Measurements from ENCODE around the gene OR5M11. TPM values are rescaled to one million over a fixed set of nuclear protein-coding genes. Genes with fewer than 3 reads are reported as not detected.
"Not testable (repeated sequence)": the region's sequence is repeated elsewhere in the genome, so short reads cannot be mapped to it uniquely, and the experiment has no call there.

OR5M11 gene
- total RNA-seq, 1 experiment from 2014 or later, result not detected

GRCh38 chr11:56592088-56592717 lies 49.1 kb upstream of the OR5M11 start:
- POLR2A ChIA-PET; H3K9me2 ChIP-seq (ENCODE audit: insufficient read depth); RAD21 ChIA-PET (ENCODE audit: low non-redundant PET in 1 of 2, low total read pairs in 2 of 2, uncharacterized antibody in 2 of 2, unreplicated experiment in 2 of 2); H3K4me1 ChIP-seq (ENCODE audit: control insufficient read depth in 1 of 2, insufficient read depth in 2 of 2, low read length in 2 of 2); H4K20me1 ChIP-seq (ENCODE audit: insufficient read depth); ATAC-seq; H3K9me3 ChIP-seq (ENCODE audit: control insufficient read depth in 1 of 2, insufficient read depth in 1 of 2, low read depth in 1 of 2, low read length in 2 of 2); H2AFZ ChIP-seq (ENCODE audit: low read depth, low read length, poor library complexity, severe bottlenecking); H3K4me2 ChIP-seq (ENCODE audit: low read length); H3K27ac ChIP-seq (ENCODE audit: low read depth, low read length); H3K27me3 ChIP-seq (ENCODE audit: insufficient read depth, low read length); H3K36me3 ChIP-seq (ENCODE audit: control insufficient read depth in 1 of 2, insufficient read depth in 2 of 2, low read length in 2 of 2); H3K79me2 ChIP-seq (ENCODE audit: insufficient read depth, low read length); BruUV-seq (replicated peaks); H3K9ac ChIP-seq (ENCODE audit: low read length); intact Hi-C loops (cut with micrococcal nuclease); CTCF ChIA-PET; H3K4me3 ChIP-seq (replicated peaks in 1 of 2; ENCODE audit: low read depth in 1 of 2, low read length in 2 of 2); DNase-seq (ENCODE audit: low read depth, low spot score): not testable (repeated sequence)

DNA sequence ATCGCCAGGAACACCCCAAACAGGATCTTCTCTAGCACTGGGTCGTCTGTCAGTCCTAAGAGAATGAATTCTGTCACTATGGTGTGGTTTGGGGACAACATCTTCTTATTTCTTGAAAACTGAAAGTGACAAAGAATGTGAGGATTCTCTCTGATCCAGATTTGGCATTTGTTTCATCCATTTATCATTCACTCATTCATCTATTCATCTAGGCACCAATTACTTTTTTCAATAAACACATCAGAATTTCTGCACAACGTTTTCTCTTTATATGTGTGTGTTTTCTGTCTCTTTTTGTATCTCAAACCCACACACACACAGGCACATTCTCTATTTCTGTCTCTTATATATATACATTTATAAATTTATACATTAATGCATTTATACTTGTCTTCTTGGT lies 34.6 kb upstream of the OR5M11 start, which contains the start of gene OR5M10:
TSS of gene OR5M10 (minus strand) at position 101 of the 400 bp plus-strand sequence. CDS start at position 101, 0 bp downstream.
- ATAC-seq, result no peak
- no peak within 1 kb of the TSS for H2AFZ ChIP-seq (ENCODE audit: low read depth, low read length, poor library complexity, severe bottlenecking)
- CTCF ChIA-PET, result no interaction called here
- RAD21 ChIA-PET (ENCODE audit: low non-redundant PET in 1 of 2, low total read pairs in 2 of 2, uncharacterized antibody in 2 of 2, unreplicated experiment in 2 of 2), result no interaction called here
- intact Hi-C loops (cut with micrococcal nuclease), result no loop called here
- no peak for TF ChIP-seq FOSL1 (IDR thresholded peaks at IDR 0.05; ENCODE audit: low read depth)
- no peak for TF ChIP-seq EZH2 (IDR thresholded peaks at IDR 0.05)
- TF ChIP-seq POLR2A (IDR thresholded peaks at IDR 0.05; ENCODE audit: borderline replicate concordance, extremely low read depth, insufficient read depth, insufficient read length), result no peak
- no peak for TF ChIP-seq TCF7L2 (IDR thresholded peaks at IDR 0.05; ENCODE audit: borderline replicate concordance, extremely low read depth, insufficient read depth, insufficient read length)
- TF ChIP-seq, protein P1, sequence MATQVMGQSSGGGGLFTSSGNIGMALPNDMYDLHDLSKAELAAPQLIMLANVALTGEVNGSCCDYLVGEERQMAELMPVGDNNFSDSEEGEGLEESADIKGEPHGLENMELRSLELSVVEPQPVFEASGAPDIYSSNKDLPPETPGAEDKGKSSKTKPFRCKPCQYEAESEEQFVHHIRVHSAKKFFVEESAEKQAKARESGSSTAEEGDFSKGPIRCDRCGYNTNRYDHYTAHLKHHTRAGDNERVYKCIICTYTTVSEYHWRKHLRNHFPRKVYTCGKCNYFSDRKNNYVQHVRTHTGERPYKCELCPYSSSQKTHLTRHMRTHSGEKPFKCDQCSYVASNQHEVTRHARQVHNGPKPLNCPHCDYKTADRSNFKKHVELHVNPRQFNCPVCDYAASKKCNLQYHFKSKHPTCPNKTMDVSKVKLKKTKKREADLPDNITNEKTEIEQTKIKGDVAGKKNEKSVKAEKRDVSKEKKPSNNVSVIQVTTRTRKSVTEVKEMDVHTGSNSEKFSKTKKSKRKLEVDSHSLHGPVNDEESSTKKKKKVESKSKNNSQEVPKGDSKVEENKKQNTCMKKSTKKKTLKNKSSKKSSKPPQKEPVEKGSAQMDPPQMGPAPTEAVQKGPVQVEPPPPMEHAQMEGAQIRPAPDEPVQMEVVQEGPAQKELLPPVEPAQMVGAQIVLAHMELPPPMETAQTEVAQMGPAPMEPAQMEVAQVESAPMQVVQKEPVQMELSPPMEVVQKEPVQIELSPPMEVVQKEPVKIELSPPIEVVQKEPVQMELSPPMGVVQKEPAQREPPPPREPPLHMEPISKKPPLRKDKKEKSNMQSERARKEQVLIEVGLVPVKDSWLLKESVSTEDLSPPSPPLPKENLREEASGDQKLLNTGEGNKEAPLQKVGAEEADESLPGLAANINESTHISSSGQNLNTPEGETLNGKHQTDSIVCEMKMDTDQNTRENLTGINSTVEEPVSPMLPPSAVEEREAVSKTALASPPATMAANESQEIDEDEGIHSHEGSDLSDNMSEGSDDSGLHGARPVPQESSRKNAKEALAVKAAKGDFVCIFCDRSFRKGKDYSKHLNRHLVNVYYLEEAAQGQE (IDR thresholded peaks at IDR 0.05; ENCODE audit: low read depth), result no peak
- TF ChIP-seq ZNF274 (IDR thresholded peaks at IDR 0.05; ENCODE audit: low read depth, low read length), result no peak
- TF ChIP-seq CEBPB (IDR thresholded peaks at IDR 0.05; ENCODE audit: low read depth), result no peak
- TF ChIP-seq EGR1 (IDR thresholded peaks at IDR 0.05; ENCODE audit: low read depth), result no peak
- H3K27ac ChIP-seq (ENCODE audit: low read depth, low read length), result no peak within 1 kb of the TSS
- H3K9me3 ChIP-seq (ENCODE audit: control insufficient read depth in 1 of 2, insufficient read depth in 1 of 2, low read depth in 1 of 2, low read length in 2 of 2), result peaks cover 0 to 6% of the 10 kb centered on the region in 2 experiments; a peak in 2 of 4 replicates
- DNase-seq (ENCODE audit: low read depth, low spot score), result no peak
- H3K9ac ChIP-seq (ENCODE audit: low read length), result no peak within 1 kb of the TSS
- H3K79me2 ChIP-seq (ENCODE audit: insufficient read depth, low read length), result no peaks in the 10 kb centered on the region
- no peaks in the 10 kb centered on the region for H3K36me3 ChIP-seq (ENCODE audit: control insufficient read depth in 1 of 2, insufficient read depth in 2 of 2, low read length in 2 of 2)
- no peaks in the 10 kb centered on the region for H4K20me1 ChIP-seq (ENCODE audit: insufficient read depth)
- no peak within 1 kb of the TSS for H3K4me2 ChIP-seq (ENCODE audit: low read length)
- POLR2A ChIA-PET, result no interaction called here
- no peaks in the 10 kb centered on the region for H3K27me3 ChIP-seq (ENCODE audit: insufficient read depth, low read length)
- H3K4me1 ChIP-seq (ENCODE audit: control insufficient read depth in 1 of 2, insufficient read depth in 2 of 2, low read length in 2 of 2), result no peaks in the 10 kb centered on the region
- no TSS peak for BruUV-seq (replicated peaks)
- H3K4me3 ChIP-seq (replicated peaks in 1 of 2; ENCODE audit: low read depth in 1 of 2, low read length in 2 of 2), result no peak within 1 kb of the TSS
- no peaks in the 10 kb centered on the region for H3K9me2 ChIP-seq (ENCODE audit: insufficient read depth)

Data from HCT116 (cell line).